Smooth muscle cell (in vitro differentiated cells): ENCODE results near the gene HDAC1. TPM values are rescaled to one million over a fixed set of nuclear protein-coding genes. Genes with fewer than 3 reads are reported as not detected.

Experiments used
- DNase-seq: peaks from one replicate; lab custom pipeline; 2025; ENCODE audit not compliant: unreplicated experiment; lab: John Stamatoyannopoulos, UW
- H2AFZ ChIP-seq: fragments of 200-600 bp; sonication (generic); 2 replicates; pipeline ENCODE4 v1.6.0; 2016; ENCODE audit warnings: antibody characterized with exemption, low read depth, mild to moderate bottlenecking
- H3F3A ChIP-seq: fragments of 200-600 bp; sonication (generic); 2 replicates; pipeline ENCODE4 v1.6.0; 2017; ENCODE audit warnings: antibody characterized with exemption, low read depth
- H3K27ac ChIP-seq: fragments of 200-600 bp; sonication (generic); 2 replicates; pipeline ENCODE4 v1.5.1; 2016; ENCODE audit warnings: low read depth, mild to moderate bottlenecking
- H3K27me3 ChIP-seq: fragments of 200-600 bp; sonication (generic); 2 replicates; pipeline ENCODE4 v1.6.1; 2016; ENCODE audit warnings: low read depth, mild to moderate bottlenecking
- H3K36me3 ChIP-seq: fragments of 200-600 bp; sonication (generic); 2 replicates; pipeline ENCODE4 v1.5.1; 2016; ENCODE audit warnings: low read depth
- H3K4me1 ChIP-seq: fragments of 200-600 bp; sonication (generic); 2 replicates; pipeline ENCODE4 v1.5.1; 2016; ENCODE audit warnings: low read depth
- H3K4me2 ChIP-seq: fragments of 200-600 bp; sonication (generic); 2 replicates; pipeline ENCODE4 v1.6.0; 2016; ENCODE audit warnings: mild to moderate bottlenecking
- H3K4me3 ChIP-seq: fragments of 200-600 bp; sonication (generic); 2 replicates; pipeline ENCODE4 v1.5.1; 2016; ENCODE audit warnings: mild to moderate bottlenecking
- H3K79me2 ChIP-seq: fragments of 200-600 bp; sonication (generic); 2 replicates; pipeline ENCODE4 v1.6.0; 2016; ENCODE audit warnings: low read depth, mild to moderate bottlenecking
- H3K9ac ChIP-seq: fragments of 200-600 bp; sonication (generic); 2 replicates; pipeline ENCODE4 v1.6.0; 2016; ENCODE audit warnings: low read depth
- H3K9me3 ChIP-seq: fragments of 200-600 bp; sonication (generic); replicated peaks from 2 replicates; pipeline ENCODE4 v1.5.1; 2016; ENCODE audit warnings: low read depth
- H4K20me1 ChIP-seq: fragments of 200-600 bp; sonication (generic); 2 replicates; pipeline ENCODE4 v1.6.0; 2016; ENCODE audit warnings: low read depth
- WGBS: methylation state at CpG from one replicate; pipeline ENCODE4 v1.1.7; 2016; ENCODE audit warnings: low lambda C conversion rate; 5-methylcytosine and 5-hydroxymethylcytosine counted together
- polyA plus RNA-seq: library from polyadenylated mRNA; unstranded; fragments of >200 nt; fragmentation: Nextera tagmentation; extraction: Ambion mirVana; gene quantifications from 2 replicates; pipeline ENCODE4 v1.2.1, GENCODE V29; 2016
- total RNA-seq: library from RNA; depleted of rRNA; stranded (reverse); fragments of >200 nt; gene quantifications from 2 replicates; pipeline ENCODE4 v1.2.3, GENCODE V29; 2014
- TF ChIP-seq, protein P1 (sequence below): fragments of 200-600 bp; sonication (generic); IDR thresholded peaks from 2 replicates; pipeline ENCODE4 v1.5.1; 2017; ENCODE audit warnings: borderline replicate concordance, mild to moderate bottlenecking, antibody characterized with exemption; ENCODE audit not compliant: insufficient read depth, poor library complexity, severe bottlenecking

The HDAC1 gene
- total and polyA plus RNA-seq, 2 experiments from 2014 or later = 29.3 to 48.8 TPM

DNA sequence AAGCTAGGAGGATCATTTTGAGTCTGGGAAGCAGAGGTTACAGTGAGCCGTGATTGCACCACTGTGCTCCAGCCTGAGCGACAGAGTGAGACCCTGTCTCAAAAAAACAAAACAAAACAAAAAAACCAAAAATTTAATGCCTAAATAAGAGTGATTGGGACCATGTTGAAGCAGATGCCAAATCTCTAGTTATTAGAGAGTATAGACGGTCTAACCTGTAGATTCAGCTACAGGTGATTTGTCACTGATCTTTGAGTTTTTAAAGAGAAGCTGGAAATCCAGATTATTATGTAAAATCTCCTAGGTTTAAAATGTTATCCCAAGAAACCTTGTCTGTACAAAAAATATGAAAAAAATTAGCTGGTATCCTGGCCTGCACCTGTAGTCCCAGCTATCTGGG, 11.5 kb downstream of the HDAC1 start:
- Histone ChIP-seq H3K4me1 (no peaks in the 10 kb centered on the region), H3K4me2 (no peak overlapping the region), H3F3A (no peaks in the 10 kb centered on the region), H3K36me3 (peaks cover 30% of the 10 kb centered on the region), H3K27ac (no peak overlapping the region), H3K79me2 (peaks cover 83% of the 10 kb centered on the region), H3K4me3 (no peak overlapping the region), H3K9ac (no peak overlapping the region), H3K9me3 (peaks cover 3% of the 10 kb centered on the region), H4K20me1 (peaks cover 69% of the 10 kb centered on the region), H2AFZ (no peak overlapping the region), H3K27me3 (no peaks in the 10 kb centered on the region)
- DNase-seq = no peak
- TF ChIP-seq, protein P1, sequence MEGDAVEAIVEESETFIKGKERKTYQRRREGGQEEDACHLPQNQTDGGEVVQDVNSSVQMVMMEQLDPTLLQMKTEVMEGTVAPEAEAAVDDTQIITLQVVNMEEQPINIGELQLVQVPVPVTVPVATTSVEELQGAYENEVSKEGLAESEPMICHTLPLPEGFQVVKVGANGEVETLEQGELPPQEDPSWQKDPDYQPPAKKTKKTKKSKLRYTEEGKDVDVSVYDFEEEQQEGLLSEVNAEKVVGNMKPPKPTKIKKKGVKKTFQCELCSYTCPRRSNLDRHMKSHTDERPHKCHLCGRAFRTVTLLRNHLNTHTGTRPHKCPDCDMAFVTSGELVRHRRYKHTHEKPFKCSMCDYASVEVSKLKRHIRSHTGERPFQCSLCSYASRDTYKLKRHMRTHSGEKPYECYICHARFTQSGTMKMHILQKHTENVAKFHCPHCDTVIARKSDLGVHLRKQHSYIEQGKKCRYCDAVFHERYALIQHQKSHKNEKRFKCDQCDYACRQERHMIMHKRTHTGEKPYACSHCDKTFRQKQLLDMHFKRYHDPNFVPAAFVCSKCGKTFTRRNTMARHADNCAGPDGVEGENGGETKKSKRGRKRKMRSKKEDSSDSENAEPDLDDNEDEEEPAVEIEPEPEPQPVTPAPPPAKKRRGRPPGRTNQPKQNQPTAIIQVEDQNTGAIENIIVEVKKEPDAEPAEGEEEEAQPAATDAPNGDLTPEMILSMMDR = no peak
- WGBS = 100% methylated on average over 3 of the region's 3 CpGs

DNA sequence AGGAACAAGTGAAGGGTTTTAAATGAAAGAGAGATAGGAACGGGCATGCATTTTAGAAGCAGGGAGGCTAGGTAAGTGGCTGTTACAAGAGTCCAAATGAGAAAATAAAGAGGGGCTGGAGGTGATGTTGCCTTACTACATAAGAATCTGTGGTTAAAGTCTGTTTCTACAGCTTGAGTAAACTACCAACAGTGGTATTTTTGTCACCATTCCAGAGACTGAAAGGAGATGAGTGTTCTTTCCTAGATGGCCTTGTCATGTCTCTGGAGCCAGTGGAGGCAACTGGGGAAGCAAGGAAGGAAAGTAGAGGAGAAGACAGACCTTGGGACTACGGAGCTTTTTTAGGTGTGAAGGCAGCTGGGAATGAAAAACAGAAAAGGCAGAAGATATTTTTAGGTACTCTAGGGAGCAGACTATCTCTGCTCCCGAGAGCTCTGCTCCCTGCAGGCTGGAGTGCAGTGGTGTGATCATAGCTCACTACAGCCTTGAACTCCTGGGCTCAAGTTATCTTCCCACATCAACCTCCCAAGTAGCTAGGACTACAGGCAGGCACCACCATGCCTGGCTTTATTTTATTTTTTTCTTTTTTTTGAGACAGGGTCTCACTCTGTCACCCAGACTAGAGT, 12.2 kb downstream of the HDAC1 start:
- TF ChIP-seq, protein P1 = no peak
- 98% methylated on average over 3 of the region's 3 CpGs for WGBS
- H3K4me2 ChIP-seq = no peak overlapping the region

DNA sequence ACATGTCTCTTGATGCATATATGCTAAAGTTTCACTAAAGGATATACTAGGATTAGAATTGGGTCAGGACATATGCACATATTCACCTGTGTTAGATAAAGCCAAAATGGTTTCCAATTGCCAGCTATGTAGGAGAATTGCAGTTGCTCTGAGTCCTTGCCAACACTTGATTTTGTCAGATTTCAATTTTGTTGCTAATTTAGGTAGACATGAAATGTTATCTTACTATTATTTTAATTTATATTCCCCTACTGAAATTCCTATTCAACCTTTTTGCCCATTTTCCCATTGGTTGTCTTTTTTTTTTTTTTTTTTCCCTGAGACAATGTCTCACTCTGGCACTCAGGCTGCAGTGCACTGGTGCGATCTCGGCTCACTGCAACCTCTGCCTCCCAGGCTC, 13.4 kb downstream of the HDAC1 start:
- 100% methylated on average over 2 of the region's 2 CpGs for WGBS
- Histone ChIP-seq H3K9ac (no peak overlapping the region), H3K79me2 (peaks cover 77% of the 10 kb centered on the region)

More for the DNA sequence above, 12.2 kb downstream of the HDAC1 start:
- Histone ChIP-seq H4K20me1 (peaks cover 69% of the 10 kb centered on the region), H3K9me3 (peaks cover 3% of the 10 kb centered on the region), H3K27ac (no peak overlapping the region), H3K4me1 (no peaks in the 10 kb centered on the region), H2AFZ (no peak overlapping the region), H3K9ac (no peak overlapping the region), H3F3A (no peaks in the 10 kb centered on the region), H3K36me3 (peaks cover 30% of the 10 kb centered on the region), H3K79me2 (peaks cover 79% of the 10 kb centered on the region), H3K27me3 (no peaks in the 10 kb centered on the region), H3K4me3 (no peak overlapping the region)
- DNase-seq = no peak

More for the DNA sequence above, 13.4 kb downstream of the HDAC1 start:
- Histone ChIP-seq H3K27me3 (no peaks in the 10 kb centered on the region), H4K20me1 (peaks cover 69% of the 10 kb centered on the region), H3K27ac (no peak overlapping the region), H3K4me3 (no peak overlapping the region), H2AFZ (no peak overlapping the region), H3K4me1 (no peaks in the 10 kb centered on the region), H3K9me3 (peaks cover 3% of the 10 kb centered on the region), H3K4me2 (no peak overlapping the region), H3K36me3 (peaks cover 30% of the 10 kb centered on the region), H3F3A (no peaks in the 10 kb centered on the region)
- no peak for DNase-seq
- TF ChIP-seq, protein P1 = no peak
